Measurements from ENCODE around the gene MRPS24. TPM values are rescaled to one million over a fixed set of nuclear protein-coding genes. Genes with fewer than 3 reads are reported as not detected.

MRPS24 gene
- total RNA-seq, 1 experiment from 2014 or later: 116 TPM

DNA sequence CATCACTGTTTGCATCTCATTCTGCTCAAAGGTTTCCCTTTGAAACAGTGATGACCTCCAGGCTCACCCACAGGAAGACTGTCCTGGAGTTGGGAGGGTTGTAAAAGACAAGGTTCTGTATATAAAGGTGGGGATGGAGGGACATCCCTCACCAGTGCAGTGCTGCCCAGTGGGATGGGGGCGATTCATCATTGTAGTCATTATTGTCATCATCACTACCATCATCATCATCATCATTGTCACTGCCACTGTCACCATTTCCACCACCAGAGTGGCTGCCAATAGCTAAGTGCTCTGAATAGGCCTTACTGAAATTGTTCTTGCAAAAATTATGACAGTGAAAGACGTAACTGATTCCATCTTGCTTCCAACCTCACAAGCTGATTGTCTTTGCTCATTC lies 24.7 kb downstream of the MRPS24 start:
- Histone ChIP-seq H4K20me1 (ENCODE audit: control insufficient read depth, insufficient read depth, insufficient read length) (no peaks in the 10 kb centered on the region), H3K23me2 (ENCODE audit: insufficient read length, low read depth, low read length, poor library complexity, severe bottlenecking) (no peaks in the 10 kb centered on the region), H3K27me3 (ENCODE audit: insufficient read depth, low read length) (no peaks in the 10 kb centered on the region), H2BK120ac (ENCODE audit: low read depth, low read length, poor library complexity, severe bottlenecking) (no peak overlapping the region), H3K79me1 (ENCODE audit: insufficient read depth, low read depth, low read length, poor library complexity, severe bottlenecking) (no peaks in the 10 kb centered on the region), H2BK20ac (ENCODE audit: low read depth, low read length, poor library complexity, severe bottlenecking) (no peak overlapping the region), H2BK15ac (ENCODE audit: low read depth, low read length) (no peak overlapping the region), H3K23ac (ENCODE audit: insufficient read length, low read depth, low read length) (no peak overlapping the region), H3K79me2 (ENCODE audit: insufficient read depth, low read length) (no peaks in the 10 kb centered on the region), H3K4me2 (ENCODE audit: insufficient read depth, insufficient read length, low read length) (no peak overlapping the region), H2AK5ac (ENCODE audit: insufficient read length, low read length) (no peak overlapping the region), H4K91ac (ENCODE audit: insufficient read length, low read depth, low read length) (no peak overlapping the region), H3K14ac (ENCODE audit: insufficient read depth, low read length) (no peak overlapping the region), H4K5ac (ENCODE audit: insufficient read length, low read depth, low read length) (no peak overlapping the region), H3K18ac (ENCODE audit: insufficient read length, low read depth, low read length) (no peak overlapping the region), H3T11ph (ENCODE audit: low read length) (no peak overlapping the region), H3K4me1 (ENCODE audit: insufficient read depth, low read length) (no peaks in the 10 kb centered on the region), H3K9ac (ENCODE audit: extremely low read depth, insufficient read length, low read length) (no peak overlapping the region), H2AFZ (ENCODE audit: low read length) (no peak overlapping the region), H3K4ac (ENCODE audit: low read depth, low read length) (no peak overlapping the region), H2BK5ac (ENCODE audit: insufficient read length, low read length) (no peak overlapping the region), H4K8ac (replicated peaks; ENCODE audit: insufficient read length, low read depth, low read length) (no peak overlapping the region), H3K56ac (ENCODE audit: insufficient read length, low read depth, low read length) (no peak overlapping the region), H2BK12ac (ENCODE audit: insufficient read length, low read depth, low read length) (no peak overlapping the region), H3K9me3 (ENCODE audit: control insufficient read depth, low read depth, low read length) (no peaks in the 10 kb centered on the region), H3K27ac (ENCODE audit: insufficient read length, low read depth, low read length) (no peak overlapping the region)
- DNase-seq: no peak
- Mint-ChIP-seq H3K36me3 (ENCODE audit: insufficient read depth in 1 of 3, low read depth in 3 of 3) (no peaks in the 10 kb centered on the region; a peak in 1 of 7 replicates), H3K27ac (no peak overlapping the region), H3K27me3 (ENCODE audit: low read depth) (no peaks in the 10 kb centered on the region), H3K9me3 (no peaks in the 10 kb centered on the region), H3K4me3 (no peak overlapping the region), H3K4me1 (peaks cover 11 to 12% of the 10 kb centered on the region in 2 experiments)
- WGBS (ENCODE audit: extremely low coverage, insufficient read length, low lambda C conversion rate): no CpG with 5 or more reads among the region's 2 CpGs
- TF ChIP-seq, protein P1, sequence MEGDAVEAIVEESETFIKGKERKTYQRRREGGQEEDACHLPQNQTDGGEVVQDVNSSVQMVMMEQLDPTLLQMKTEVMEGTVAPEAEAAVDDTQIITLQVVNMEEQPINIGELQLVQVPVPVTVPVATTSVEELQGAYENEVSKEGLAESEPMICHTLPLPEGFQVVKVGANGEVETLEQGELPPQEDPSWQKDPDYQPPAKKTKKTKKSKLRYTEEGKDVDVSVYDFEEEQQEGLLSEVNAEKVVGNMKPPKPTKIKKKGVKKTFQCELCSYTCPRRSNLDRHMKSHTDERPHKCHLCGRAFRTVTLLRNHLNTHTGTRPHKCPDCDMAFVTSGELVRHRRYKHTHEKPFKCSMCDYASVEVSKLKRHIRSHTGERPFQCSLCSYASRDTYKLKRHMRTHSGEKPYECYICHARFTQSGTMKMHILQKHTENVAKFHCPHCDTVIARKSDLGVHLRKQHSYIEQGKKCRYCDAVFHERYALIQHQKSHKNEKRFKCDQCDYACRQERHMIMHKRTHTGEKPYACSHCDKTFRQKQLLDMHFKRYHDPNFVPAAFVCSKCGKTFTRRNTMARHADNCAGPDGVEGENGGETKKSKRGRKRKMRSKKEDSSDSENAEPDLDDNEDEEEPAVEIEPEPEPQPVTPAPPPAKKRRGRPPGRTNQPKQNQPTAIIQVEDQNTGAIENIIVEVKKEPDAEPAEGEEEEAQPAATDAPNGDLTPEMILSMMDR (conservative IDR thresholded peaks at IDR 0.05): no peak
